GM19397 (cell line): ENCODE data around the gene PADI2.

ENCODE experiments used
- ATAC-seq: cut with Tn5 transposase; IDR thresholded peaks from one replicate; pipeline ENCODE4 v1.9.1; 2021; ENCODE audit warnings: mild to moderate bottlenecking, moderate library complexity; ENCODE audit not compliant: unreplicated experiment

Gene PADI2

DNA sequence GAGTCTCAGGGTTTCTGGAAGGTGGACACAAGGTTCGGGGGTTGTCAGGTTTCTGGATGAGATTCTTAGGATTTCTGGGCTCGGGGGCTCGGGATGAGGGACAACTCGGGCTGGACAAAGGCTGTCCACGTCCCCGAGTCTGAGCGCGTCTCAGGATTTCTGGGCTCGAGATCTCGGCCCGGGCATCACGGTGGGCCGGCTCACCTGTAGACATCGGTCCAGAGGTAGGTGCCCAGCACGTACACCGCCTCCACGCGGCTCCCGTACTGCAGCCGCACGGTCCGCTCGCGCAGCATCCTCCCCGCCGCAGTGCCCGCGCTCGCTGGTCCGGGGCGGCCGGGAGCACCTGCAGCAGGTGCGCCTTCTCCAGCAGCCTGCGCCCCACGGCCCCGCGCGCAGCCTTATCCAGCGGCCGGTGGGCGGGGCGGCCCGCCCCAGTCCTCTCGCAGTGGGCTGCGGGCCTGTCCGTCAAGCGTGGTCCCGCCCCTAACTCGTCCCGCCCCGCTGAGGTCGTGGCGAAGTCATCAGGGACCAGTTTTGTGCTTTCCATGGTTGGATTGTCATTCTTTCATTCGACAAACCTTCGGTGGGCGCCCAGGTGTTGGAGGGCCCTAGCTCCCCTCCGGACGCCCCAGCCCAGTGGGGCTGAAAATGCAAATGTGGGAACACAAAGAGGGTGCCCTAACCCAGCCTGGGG, at the start of gene PADI2:
PADI2 (minus strand) TSS at position 376 of the 697 bp plus-strand sequence; CDS start at position 296, 80 bp downstream.
- ATAC-seq, result no peak

DNA sequence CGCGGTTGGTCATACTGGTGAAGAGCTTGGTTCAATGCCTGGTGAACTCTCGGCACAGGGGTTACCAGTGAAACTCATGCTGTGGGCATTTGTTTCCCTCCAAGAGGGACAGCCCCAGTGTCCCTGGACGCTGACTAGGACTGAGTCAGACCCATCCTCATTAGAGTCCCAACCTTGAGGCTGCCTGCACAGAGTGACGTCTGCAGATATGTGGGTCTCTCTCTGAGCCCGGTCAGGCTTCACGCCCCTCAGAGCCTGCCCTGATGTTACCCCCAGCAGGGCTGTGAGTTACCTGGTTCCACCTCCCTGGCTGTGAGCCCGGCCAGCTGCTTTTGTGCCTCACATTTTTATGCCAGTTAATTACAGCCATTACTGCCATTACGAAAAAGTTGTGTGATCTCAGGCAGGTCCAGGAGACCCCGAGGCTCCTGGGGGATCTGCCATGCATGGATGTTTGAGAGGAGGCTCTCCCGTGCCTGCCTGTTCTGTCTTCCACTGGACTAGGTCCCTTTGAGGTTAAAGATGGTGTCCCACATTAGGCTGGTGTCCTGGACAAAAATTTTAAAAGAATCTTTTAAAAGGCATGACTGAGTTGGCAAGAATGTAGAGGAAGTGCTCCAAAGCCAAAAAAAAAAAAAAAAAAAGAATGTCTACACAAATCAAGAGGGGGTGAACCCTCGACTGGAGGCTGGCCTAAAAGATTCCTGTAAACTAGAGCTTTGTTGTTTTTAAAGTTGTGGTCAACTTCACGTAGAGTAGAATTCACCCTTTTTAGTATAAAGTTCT, 49.0 kb upstream of the PADI2 start:
- no peak for ATAC-seq

DNA sequence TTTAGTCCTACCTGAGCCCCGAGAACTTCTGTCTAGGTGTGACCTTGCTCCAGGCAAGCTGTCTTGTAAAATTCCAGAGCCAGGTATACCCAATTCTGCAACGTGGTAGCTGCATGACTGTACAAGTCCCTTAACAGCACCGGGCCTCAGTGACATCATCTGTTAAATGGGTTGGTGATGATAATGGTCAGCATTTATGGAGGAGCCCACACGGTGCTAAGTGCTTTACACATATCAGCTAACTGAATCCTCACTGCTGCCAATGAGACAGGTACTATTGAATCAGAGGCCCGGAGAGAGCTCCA, 48.5 kb upstream of the PADI2 start:
- ATAC-seq, result no peak

DNA sequence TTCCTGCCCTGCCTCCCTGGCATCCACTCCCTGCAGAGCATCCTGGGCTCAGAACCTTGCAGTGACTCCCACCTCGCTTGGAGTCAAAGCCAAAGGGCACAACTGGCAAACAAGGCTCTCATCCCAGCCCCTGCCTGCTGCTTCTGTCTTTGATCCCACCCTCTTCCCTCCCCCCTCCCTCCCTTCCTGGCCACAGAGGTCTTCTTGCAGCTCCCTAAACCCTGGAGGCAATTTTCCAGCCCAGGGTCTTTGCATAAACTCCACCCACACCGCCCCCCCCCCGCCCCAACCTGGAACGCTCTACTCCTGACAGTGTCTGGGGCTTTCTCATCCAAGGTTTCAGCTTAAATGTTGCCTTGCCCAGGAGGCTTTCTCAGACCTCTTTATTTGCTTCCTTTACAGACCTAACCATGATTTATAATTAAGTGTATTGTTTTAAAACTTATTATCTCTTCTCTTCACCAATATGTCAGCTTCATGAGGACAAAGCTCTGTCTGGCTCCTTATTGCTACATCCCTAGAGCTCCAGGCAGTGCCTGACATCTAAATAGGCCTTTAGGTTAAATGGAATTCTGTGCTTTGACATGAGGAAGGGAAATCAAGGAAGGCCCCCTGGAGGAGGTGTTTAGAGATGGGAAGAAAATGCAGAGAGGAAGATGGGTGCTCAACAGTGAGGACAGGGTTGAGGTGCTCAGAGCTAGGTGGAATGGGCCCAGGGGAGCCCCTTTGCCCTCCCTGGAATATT, 48.0 kb upstream of the PADI2 start:
- ATAC-seq, result no peak

DNA sequence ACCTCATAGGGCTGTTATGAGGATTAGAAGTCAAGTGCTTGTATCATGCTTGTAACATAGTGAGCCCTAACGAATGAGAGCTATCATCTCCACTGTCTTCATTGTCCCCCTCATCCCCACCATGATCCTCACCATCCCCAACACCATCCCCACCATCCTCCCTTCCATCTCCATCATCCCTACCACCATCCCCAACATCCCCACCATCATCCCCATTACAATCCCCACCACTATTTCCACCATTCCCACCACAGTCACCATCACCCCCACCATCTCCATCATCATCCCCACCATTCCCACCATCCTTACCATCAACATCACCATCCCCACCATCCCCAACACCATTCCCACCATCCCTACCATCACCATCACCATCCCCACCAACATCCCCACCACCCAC, 46.6 kb upstream of the PADI2 start:
- no peak for ATAC-seq

DNA sequence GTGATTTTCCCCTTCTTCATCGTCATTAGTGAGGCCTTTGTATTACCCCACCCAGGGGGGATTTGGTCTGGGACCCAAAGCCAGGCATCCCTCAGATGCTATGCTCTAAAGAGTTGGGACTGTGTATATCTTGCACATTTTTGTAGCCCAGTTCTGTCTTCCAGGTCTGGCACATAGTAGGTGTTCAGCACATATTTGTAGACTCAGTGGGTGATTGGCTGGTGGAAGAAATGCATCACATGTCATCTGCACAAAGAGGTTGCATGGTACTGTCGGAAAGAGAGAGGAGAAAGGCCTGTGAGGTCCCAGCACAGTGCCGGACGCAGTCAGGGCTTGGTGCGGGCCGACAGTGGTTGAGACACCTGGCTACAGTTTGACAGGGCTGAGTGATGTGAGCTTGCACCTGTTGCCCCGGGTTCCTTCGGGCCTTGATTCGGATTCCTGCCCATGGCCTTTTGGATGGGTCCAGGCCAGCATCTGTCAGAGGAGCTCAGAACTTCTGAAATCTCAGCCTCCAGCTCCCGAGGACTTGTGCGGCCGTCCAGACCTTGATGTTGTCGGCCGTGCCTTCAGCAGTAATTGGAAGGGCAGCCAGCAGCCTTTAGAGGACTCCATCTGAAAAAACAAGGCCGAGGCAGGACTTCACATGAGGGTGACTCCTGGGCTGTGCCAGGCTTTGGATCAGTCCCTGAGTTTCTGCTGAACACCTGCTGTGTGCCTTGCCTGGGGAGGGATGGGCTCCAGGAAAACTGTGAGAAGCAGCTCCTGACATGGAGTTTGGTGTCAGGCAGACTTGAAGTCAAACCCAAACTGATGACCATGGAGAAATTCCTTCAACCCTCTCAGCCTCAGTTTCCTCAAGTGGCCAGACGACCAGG, 44.8 kb upstream of the PADI2 start:
- ATAC-seq, result no peak

DNA sequence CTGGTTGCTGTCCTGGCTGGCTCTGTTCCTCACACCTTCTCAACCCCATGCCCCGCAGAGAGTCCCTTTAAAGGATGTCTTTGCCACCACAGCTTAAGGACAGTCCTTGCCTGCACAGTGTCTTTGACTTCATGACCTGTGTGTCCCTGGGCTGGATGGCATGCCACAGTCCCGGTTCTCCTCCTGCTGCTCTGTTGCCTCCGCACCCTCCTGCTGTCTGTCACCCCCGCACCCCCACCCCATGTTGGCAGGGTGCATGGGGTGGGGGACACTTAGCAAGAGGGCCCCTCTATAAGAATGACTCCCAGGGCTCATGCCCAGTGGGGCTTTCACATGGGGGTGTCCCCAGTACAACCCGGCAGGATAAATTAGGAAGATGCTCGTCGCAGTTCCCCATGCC, 44.1 kb upstream of the PADI2 start:
- no peak for ATAC-seq

DNA sequence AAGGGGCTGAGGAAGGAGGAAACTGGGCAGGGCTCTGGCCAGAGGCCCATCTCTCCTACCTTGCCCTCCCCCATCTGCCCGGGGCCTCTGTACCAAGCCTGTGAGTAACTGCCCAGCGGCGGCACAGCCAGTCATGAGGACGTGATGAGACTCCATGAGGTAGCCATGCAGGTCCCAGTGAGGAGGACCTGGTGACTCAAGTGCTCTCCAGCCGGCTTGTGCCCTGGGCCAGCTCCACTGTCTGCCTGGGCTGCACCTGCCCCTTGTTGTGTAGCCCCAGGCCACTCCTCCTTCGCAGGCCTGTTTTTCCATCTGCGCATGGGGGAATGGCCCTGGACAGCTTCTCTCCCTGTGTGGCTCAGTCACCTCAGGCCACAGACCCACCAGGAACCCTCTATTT, 43.7 kb upstream of the PADI2 start:
- ATAC-seq, result no peak

DNA sequence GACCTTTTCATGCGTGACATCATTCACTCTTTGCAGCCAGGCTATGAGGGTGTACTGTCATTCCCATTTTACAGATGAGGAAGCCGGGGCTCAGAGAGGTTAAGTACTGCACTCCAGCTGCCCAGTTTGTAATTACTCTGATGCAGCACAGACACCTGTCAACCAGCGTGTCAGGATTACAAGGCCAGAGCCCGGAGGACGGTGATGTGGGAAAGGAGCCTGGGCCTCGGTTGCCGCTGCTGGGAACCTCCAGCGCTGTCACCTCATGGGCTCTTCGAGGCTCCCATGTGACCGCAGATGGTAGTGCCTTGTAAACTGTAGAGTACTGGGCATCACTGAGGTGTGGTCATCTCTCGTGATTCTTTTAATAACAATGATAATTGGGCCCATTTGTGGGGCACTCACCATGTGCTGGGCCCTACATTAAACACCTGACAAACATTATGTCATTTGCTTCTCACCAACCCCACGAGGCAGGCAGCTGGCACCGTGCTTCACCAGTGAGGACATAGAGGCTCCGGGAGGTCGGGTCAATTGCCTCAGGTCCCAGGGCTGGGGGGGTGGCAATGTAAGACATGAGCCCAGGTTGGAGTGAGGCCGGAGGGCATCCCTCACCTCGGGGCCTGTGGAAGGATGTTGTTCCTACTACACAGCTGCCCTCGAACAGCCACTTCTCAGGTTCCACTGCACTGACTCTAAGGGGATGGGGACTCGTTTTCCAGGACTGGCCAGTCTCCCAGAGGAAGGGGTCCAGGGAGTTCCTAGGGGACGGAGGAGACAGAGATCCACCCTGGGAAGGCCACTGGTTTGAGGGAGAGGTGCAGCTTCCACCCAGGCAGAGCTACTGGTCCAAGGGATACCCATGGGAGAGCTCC, 42.9 kb upstream of the PADI2 start:
- ATAC-seq, result no peak

DNA sequence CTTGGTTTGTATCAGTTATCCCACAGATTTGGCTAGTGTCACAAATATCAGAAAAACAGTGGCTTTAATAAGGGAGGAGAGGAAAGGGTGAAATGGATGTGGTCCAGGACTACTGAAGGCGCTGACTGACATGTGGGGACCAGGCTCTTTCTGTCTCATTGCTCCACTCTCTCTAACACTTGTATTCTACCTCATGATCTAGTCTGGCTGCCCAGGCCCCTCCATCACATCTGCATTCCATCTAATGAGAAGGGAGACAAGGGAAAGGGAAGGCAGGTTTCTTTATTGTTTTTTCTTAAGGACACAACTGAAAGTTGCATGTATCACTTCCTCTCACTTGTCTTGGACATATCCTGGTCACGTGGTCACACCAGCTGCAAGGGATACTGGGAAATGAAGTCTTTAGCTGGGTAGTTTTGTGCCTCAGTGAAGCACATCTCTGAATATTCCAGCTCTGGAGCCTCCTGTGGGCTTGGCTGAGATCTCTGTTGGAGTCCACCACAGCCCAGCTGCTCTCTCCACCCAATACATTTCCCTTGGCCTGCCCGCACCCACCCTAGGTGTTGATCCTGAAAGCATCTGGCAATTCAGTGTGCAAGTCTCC, 42.0 kb upstream of the PADI2 start:
- no peak for ATAC-seq

DNA sequence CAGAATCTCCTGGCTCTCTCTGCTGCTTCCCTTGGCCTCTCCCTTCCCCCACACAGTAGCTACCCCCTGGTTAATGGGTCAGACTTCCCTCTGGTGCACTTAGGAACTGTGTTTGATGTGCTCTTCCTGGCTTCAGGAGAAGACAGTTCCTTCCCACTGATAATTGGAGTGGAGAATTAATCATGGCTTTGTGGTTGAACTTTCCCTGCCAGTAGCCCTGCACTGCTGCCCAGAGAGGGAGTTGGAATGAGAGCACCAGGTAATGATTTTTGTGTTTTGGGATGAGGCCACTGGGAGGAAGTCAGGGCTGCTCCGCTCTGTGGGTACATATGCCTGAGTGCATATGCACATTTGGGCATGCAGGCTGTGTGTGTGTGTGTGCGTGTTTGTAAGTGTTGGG, 39.7 kb upstream of the PADI2 start:
- no peak for ATAC-seq

DNA sequence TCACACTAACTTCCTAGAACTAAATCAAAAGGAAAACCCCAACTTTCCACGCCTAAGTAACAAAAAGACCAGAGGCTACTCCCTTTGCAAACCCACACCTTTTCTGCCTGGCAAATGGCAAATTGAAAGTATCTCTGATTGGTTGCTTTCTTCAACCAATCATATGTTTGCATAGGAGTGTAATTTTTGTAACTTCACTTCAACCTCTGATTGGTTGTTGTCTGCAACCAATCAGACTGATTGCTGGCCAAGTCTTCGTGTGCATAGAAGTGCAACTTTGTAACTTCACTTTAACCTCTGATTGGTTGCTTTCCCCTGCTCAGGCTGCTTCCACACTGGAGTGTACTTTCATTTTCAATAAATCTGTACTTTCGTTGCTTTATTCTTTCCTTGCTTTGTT, 36.9 kb upstream of the PADI2 start:
- no peak for ATAC-seq

DNA sequence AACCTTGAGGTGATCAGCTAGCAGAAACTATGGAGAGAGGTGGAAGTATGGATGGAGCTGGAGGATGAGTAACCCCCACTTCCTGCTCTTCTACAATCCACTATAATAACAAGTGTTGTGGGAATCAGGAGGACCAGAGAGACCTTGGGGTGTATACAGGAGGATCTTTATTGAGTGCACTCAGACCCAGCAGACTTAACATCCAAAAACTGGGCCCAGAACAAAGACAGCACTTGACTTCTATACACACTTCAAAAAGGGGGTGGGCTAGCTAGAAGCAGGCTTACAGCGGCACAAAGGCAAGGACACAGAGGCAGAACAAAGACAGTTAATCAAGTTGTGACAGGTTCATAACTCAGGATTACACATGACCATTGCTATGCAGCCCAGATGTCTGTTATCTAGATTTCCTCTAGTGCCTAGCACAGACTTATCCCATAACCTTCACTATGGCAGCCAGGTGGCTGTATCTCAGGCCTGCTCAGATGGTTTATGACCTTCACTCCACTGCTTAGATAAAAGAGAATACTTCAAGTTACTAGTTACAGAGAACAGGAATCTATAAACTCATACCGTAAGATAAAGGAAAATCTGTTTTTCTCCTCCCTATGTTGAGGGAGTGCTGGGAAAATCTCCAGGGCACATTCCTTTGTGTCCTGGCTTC, 36.1 kb upstream of the PADI2 start:
- ATAC-seq, result no peak

DNA sequence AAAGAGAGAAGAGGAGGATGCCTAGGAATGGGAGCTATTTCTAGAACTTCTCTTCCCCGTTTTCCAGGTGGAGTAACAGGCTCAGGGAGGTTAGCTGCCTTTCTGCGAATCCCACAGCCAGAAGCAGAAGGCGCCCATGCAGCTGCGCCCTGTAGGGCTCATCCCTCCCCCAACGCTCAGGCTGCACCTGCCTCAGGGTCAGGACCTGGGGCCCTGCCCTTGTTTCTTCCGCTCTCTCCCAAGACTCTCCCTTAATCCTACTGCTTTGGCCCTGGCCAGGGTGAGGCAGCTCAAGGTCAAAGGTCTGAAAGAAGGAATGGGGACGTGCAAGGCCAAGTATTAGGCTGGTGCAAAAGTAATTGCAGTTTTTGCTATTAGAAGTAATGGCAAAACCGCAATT, 30.5 kb upstream of the PADI2 start:
- no peak for ATAC-seq

DNA sequence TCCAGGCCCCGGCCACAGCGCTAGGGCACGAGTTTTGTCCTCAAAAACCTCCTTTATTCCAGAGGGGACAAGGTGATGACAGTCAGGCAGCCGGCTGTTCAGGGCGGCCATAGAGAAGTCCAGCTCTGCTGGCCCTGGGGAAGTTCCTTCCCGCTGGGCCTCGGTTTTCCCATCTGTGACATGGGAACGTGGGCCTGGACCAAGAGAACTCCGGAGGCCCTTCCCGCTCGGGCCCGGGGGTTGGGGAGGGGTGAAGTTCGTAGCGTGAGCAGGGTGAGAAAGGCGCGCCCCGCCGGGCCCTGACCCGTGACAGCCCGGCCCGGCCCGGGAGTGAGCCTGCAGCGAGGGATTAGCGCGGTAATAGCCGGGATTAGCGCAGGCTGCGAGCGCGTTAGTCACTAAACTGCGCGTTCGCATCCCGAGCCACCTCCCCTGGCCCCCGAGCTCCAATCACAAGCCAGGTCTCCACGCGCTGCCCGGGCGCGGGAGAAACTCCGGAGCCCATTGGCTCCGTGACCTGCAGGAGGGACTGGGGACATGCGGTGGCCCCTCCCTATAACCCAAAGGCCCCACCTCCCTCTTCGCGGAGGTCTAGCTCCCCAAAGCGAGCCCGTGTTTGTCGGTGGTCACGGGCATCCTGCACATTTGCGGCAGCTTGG, 29.8 kb upstream of the PADI2 start:
- ATAC-seq, result no peak

DNA sequence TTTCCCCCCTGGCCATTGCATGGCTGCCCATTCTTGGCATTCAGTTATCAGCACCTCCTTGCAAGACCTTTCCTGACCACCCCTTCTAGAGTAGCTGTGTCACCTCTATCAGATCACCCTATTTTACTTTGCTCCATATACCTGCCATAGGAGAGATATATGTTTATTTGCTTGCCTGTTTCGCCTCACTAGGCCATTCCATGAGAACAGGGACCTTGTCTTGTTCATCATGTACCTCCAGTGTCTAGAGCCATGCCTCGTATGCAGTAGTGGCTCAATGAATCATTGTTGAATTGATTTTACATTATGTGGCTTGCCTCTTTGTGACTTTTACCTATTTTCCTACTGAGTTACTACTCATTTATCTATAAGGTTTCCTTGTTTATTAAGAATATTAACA, 26.4 kb upstream of the PADI2 start:
- ATAC-seq, result no peak

DNA sequence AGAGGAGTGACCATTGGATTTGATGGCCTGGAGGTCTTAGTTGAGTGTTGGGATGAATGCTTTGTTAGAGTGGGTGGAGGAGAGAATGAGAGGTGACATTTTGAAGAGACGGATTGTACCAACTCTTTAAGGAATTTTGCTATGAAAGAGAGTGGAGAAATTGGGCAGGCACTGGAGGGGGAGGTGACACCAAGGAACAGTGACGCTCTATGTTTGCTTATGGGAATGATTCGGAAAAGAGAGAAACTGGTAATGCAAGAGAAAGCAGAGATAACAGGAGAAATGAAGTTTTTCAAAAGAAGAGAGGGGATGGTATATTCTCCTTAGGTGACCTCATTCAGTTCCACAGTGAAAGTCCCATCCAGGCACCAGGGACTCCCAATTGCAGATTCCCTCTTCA, 24.5 kb upstream of the PADI2 start:
- no peak for ATAC-seq

DNA sequence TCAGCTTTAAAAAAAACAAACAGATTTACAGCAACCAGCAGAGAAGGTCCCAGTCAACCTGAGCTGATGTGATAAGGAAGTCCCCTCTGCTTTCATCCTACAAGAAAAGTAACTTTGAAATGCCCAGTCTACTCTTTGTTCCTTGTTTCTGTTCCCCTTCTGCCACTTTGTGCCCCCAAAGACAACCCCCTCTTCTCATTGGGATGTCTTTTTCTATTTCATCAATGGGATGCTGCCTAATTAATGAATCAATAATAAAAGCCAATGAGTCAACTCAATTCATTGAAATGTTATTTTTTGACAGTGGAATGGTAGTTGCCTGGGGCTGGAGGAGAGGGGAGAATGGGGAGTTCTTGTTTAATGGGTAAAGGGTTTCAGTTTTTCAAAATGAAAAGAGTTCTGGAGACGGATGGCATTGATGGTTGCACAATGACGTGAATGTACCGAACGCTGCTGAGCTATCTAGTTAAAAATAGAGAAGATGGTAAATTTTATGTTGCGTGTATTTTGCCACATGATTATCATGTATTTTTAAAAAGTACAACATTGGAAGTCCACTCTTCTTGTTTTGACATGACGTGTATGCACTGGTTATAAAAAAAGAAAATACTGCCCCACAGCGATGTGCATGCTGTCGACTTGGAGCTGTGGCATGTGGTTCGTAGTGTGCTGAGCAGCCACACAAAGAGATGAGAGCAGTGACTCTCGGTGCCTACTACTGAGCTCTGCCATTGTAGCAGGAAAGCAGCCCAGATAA, 22.4 kb upstream of the PADI2 start:
- ATAC-seq, result no peak
